Neural crest cell (in vitro differentiated cells): Measurements from ENCODE around the gene E2F6. TPM values are rescaled to one million over a fixed set of nuclear protein-coding genes. Genes with fewer than 3 reads are reported as not detected.

Source experiments
- DNase-seq: peaks from one replicate; pipeline ENCODE4 v3.0.0; 2021; ENCODE audit warnings: low read depth, mixed read lengths, low spot score
- H3K27ac Mint-ChIP-seq: one replicate; pipeline ENCODE4 v1.8.0; 2021; ENCODE audit warnings: mild to moderate bottlenecking, mixed read lengths; ENCODE audit not compliant: unreplicated experiment
- H3K27me3 Mint-ChIP-seq: 2 replicates; pipeline ENCODE4 v1.8.0; 2021; ENCODE audit warnings: low read depth, mild to moderate bottlenecking, mixed read lengths
- H3K36me3 Mint-ChIP-seq: 2 replicates; pipeline ENCODE4 v1.8.0; 2021; ENCODE audit warnings: low read depth, mild to moderate bottlenecking, mixed read lengths
- H3K4me1 Mint-ChIP-seq: 2 replicates; pipeline ENCODE4 v1.8.0; 2021; ENCODE audit warnings: mixed read lengths
- H3K4me3 Mint-ChIP-seq: one replicate; pipeline ENCODE4 v1.8.0; 2021; ENCODE audit warnings: mild to moderate bottlenecking, mixed read lengths
- H3K9me3 Mint-ChIP-seq: 2 replicates; pipeline ENCODE4 v1.8.0; 2021; ENCODE audit warnings: mixed read lengths
- total RNA-seq: library from RNA; stranded (reverse); gene quantifications from 2 replicates; pipeline ENCODE4 v1.2.1, GENCODE V29; 2021
- TF ChIP-seq, protein P1 (sequence below): fragments of 200-600 bp; sonication (generic); conservative IDR thresholded peaks from 2 replicates; pipeline ENCODE4 v1.5.0; 2021; ENCODE audit warnings: antibody characterized with exemption, mild to moderate bottlenecking

The E2F6 gene
- total RNA-seq, 1 donor from 2014 or later: 28.5 TPM

DNA sequence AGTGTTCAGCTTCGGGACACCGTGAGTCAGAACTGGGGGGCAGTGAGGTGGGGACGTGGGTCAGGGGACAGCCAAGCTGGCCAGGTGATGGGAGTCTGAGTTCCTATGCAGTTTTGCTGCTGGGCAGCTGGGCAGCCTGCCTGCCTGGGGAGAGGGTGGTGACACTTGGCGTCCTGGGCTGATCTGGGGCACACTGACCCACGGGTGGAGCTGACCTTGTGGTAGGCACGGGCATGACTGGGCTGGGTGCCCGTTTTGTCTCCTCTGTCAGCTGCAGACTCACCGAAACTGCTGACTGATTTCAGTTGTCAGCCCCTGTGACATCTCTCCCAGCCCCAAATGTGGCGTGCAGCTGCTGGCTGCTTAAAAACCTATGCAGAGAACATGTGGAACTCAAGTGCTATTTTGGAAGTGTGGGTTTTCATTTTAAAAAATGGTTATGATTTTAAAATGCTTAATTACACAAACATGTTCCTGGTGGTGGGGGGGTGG is 32.6 kb upstream of the E2F6 start:
- DNase-seq: peak; percentile 25

DNA sequence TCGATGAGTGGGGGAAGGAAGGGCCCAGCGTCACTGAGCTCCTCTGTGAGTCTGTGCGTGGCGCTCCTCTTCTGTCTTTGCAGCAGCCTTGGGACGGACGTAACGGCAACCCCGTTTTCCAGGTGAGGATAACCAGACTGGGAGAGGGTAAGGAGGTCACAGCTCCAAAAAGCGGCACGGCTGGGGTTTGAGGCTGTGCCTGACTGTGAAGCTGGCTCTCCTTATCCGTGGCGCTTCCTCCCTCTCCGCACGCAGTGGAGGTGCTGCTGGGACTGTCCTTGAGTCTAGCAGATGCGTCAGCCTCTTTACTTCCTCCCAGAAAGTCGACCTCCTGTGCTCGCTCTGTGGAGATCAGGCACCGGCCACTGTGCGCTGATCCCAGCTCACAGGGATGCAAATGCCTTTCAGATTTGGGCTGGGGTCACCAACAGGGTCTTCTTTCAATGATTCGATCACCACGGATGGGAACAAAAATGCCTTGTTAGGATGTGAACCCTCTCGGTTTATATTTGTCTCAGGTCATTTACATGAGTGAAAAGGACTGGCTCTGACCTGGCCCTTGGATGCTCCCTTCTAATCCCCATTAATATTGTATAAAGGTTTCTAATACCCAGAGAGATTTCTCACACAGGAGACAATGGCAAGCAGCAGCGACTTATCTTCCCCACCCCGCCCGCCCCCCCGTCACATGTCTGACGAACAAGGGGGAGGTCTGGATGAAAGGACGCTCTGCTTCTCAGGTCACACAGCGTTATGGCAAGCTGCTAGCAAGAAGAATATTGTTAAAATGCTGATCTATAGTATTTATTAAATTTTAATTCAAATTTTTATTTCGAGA is 30.1 kb upstream of the E2F6 start:
- peak; percentile 56 for DNase-seq
- H3K36me3 Mint-ChIP-seq: peaks cover 8% of the 10 kb centered on the region
- H3K27me3 Mint-ChIP-seq: no peaks in the 10 kb centered on the region
- peak overlapping the region; percentile 80 for H3K4me3 Mint-ChIP-seq
- peaks cover 92% of the 10 kb centered on the region for H3K4me1 Mint-ChIP-seq
- peak overlapping the region; percentile 82 for H3K27ac Mint-ChIP-seq
- TF ChIP-seq, protein P1, sequence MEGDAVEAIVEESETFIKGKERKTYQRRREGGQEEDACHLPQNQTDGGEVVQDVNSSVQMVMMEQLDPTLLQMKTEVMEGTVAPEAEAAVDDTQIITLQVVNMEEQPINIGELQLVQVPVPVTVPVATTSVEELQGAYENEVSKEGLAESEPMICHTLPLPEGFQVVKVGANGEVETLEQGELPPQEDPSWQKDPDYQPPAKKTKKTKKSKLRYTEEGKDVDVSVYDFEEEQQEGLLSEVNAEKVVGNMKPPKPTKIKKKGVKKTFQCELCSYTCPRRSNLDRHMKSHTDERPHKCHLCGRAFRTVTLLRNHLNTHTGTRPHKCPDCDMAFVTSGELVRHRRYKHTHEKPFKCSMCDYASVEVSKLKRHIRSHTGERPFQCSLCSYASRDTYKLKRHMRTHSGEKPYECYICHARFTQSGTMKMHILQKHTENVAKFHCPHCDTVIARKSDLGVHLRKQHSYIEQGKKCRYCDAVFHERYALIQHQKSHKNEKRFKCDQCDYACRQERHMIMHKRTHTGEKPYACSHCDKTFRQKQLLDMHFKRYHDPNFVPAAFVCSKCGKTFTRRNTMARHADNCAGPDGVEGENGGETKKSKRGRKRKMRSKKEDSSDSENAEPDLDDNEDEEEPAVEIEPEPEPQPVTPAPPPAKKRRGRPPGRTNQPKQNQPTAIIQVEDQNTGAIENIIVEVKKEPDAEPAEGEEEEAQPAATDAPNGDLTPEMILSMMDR: no peak
- no peaks in the 10 kb centered on the region for H3K9me3 Mint-ChIP-seq

More for the DNA sequence above, 32.6 kb upstream of the E2F6 start:
- H3K27me3 Mint-ChIP-seq: no peaks in the 10 kb centered on the region
- peak overlapping the region; percentile 96 for H3K27ac Mint-ChIP-seq
- peaks cover 6% of the 10 kb centered on the region for H3K9me3 Mint-ChIP-seq
- H3K4me1 Mint-ChIP-seq: peaks cover 81% of the 10 kb centered on the region
- TF ChIP-seq, protein P1: no peak
- peak overlapping the region; percentile 82 for H3K4me3 Mint-ChIP-seq
- H3K36me3 Mint-ChIP-seq: peaks cover 13% of the 10 kb centered on the region

DNA sequence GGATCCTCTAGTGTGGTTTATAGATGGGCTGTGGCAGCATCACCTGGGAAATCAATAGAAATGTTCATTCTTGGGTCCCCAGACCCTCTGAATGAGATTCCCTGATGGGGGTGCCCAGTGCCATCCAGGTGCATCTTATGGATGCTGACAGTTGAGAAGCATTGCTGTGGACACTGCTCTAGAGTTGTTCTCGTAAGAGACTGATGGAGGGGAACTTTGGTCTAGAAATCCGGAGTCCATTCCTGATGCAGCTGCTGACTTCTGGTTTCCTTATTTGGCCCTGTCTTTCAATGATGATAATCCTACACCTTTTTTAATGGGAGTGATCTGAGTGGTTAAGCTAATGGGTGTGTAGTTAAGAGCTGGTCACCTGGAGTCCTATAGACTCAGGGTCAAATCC is 28.3 kb upstream of the E2F6 start:
- peaks cover 83% of the 10 kb centered on the region for H3K4me1 Mint-ChIP-seq

DNA sequence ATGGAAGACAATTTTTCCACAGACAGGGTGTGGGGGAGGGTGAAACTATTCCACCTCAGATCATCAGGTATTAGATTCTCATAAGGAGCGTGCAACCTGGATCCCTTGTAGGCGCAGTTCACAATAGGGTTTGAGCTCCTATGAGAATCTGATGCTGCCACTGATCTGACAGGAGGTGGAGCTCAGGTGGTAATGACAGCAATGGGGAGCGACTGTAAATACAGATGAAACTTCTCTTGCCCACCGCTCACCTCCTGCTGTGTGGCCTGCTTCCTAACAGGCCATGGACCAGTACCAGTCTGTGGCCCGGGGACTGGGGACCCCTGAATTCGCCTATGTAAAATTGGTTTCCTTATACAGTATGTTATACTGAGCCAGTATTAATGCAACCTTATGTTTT is 27.3 kb upstream of the E2F6 start:
- H3K4me1 Mint-ChIP-seq: peaks cover 80% of the 10 kb centered on the region
- H3K4me3 Mint-ChIP-seq: peak overlapping the region; percentile 39
- TF ChIP-seq, protein P1: no peak
- peaks cover 7% of the 10 kb centered on the region for H3K9me3 Mint-ChIP-seq
- no peaks in the 10 kb centered on the region for H3K27me3 Mint-ChIP-seq
- H3K27ac Mint-ChIP-seq: no peak overlapping the region
- H3K36me3 Mint-ChIP-seq: peaks cover 21% of the 10 kb centered on the region
- no peak for DNase-seq

More for the DNA sequence above, 28.3 kb upstream of the E2F6 start:
- TF ChIP-seq, protein P1: no peak
- Mint-ChIP-seq H3K4me3 (peak overlapping the region; percentile 47), H3K27ac (no peak overlapping the region), H3K27me3 (no peaks in the 10 kb centered on the region), H3K36me3 (peaks cover 16% of the 10 kb centered on the region), H3K9me3 (peaks cover 6% of the 10 kb centered on the region)
- no peak for DNase-seq

DNA sequence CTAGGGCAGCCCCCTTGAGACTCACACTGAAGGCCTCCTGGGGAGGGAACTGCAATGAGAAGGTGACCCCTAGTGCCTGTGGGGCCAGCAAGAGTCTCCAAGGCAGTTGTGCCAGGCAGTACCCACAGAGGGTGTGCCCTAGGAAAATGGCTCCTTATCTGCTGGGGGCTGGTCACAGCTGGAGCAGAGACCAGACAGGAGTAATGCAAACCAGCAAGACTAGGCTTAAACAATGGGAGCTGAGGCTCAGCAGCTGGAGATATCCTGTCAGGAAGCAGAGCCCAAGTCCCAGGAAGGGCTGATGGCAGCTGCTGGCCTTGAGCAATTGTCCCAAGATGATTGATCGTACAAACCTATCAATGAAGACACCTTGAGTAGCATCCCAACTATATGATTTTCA is 26.8 kb upstream of the E2F6 start:
- TF ChIP-seq, protein P1: no peak
- Mint-ChIP-seq H3K4me1 (peaks cover 80% of the 10 kb centered on the region), H3K4me3 (peak overlapping the region; percentile 44), H3K36me3 (peaks cover 25% of the 10 kb centered on the region), H3K27ac (no peak overlapping the region), H3K9me3 (peaks cover 7% of the 10 kb centered on the region), H3K27me3 (no peaks in the 10 kb centered on the region)
- DNase-seq: no peak
